Stomach (tissue), 9 donors: ENCODE results near the gene IRAK3. TPM values are rescaled to one million over a fixed set of nuclear protein-coding genes. Genes with fewer than 3 reads are reported as not detected.
A peak's percentile ranks its signal among the peaks of the same experiment; 100 is the strongest.

Source experiments
- DNase-seq, 2 donors: peaks; one replicate each; pipeline versions ENCODE4 v3.0.0 to v3.0.0-alpha.2; 2013 to 2019
- H3K27ac ChIP-seq, 5 donors: fragments of 200-600 bp in 4 of 5; sonication (generic) in 4 of 5; one replicate each; pipeline ENCODE4 v1.5.1; 2013 to 2019; ENCODE audit warnings: mild to moderate bottlenecking in 1 of 5, moderate library complexity in 1 of 5
- H3K27me3 ChIP-seq, 3 donors: fragments of 200-600 bp; sonication (generic); one replicate each; pipeline ENCODE4 v1.5.1; 2017 to 2019; ENCODE audit warnings: mixed run types in 1 of 3
- H3K36me3 ChIP-seq, 4 donors: fragments of 200-600 bp; sonication (generic); 1 replicate in 3 of 4; 2 replicates in 1 of 4; pipeline ENCODE4 v1.5.1; 2016 to 2019
- H3K4me1 ChIP-seq, 4 donors: fragments of 200-600 bp; sonication (generic); one replicate each; pipeline ENCODE4 v1.5.1; 2016 to 2019
- H3K4me3 ChIP-seq, 4 donors: fragments of 200-600 bp; sonication (generic) in 3 of 4; one replicate each; pipeline ENCODE4 v1.5.1; 2016 to 2019; ENCODE audit warnings: mild to moderate bottlenecking in 1 of 4
- H3K9me3 ChIP-seq, 4 donors: fragments of 200-600 bp; sonication (generic); one replicate each; pipeline ENCODE4 v1.5.1; 2016 to 2019
- EP300 ChIP-seq: sonication (generic); formaldehyde crosslinking; IDR thresholded peaks from one replicate; pipeline ENCODE4 v1.6.1; 2017; ENCODE audit warnings: antibody characterized with exemption
- POLR2A ChIP-seq, 4 donors: fragments of 450-650 bp; IDR thresholded peaks; one replicate each; pipeline ENCODE4 v1.6.1; 2016; ENCODE audit warnings: antibody characterized with exemption in 4 of 4, control low read depth in 2 of 4, mild to moderate bottlenecking in 1 of 4, moderate library complexity in 1 of 4
- POLR2AphosphoS5 ChIP-seq, 3 donors: sonication (generic); formaldehyde crosslinking; IDR thresholded peaks; one replicate each; pipeline ENCODE4 v1.6.1; 2016; ENCODE audit warnings: antibody characterized with exemption in 3 of 3
- WGBS, 5 donors: extraction: QIAGEN DNeasy Blood & Tissue Kit in 3 of 5; methylation state at CpG; one replicate each; pipeline versions ENCODE4 v1.1.5 to v1.1.7; 2013 to 2018; 5-methylcytosine and 5-hydroxymethylcytosine counted together
- intact Hi-C: fragments of 100-400 bp; cut with DNase I; formaldehyde crosslinking; loops from one replicate; pipeline ENCODE4 v1.15.1; 2023; ENCODE audit warnings: low total_unique reads
- polyA plus RNA-seq, 3 donors: library from polyadenylated mRNA; stranded (reverse); fragments of 200-250 nt; gene quantifications; one replicate each; pipeline ENCODE4 v1.2.3, GENCODE V29; 2013
- total RNA-seq, 5 donors: library from RNA; depleted of rRNA; stranded (reverse); fragments of >200 nt; gene quantifications; one replicate each; pipeline versions ENCODE4 v1.1.0 to v1.2.3, GENCODE V29; 2014 to 2016
- TF ChIP-seq, protein P1 (sequence below), 7 experiments: fragments of 450-650 bp in 4 of 7; fragments of 200-600 bp in 3 of 7; sonication (generic) in 3 of 7; IDR thresholded peaks; one replicate each; pipeline ENCODE4 v1.5.1; 2016 to 2019; ENCODE audit warnings: antibody characterized with exemption in 7 of 7, control low read depth in 2 of 7, mild to moderate bottlenecking in 1 of 7
- donor health status: healthy with polysubstance abuse.
- donor health status: Bipolar disorder and iron deficiency.
- donor health status: healthy.

Gene IRAK3
- total and polyA plus RNA-seq, 8 donors = 1.4 to 38.2 (median 4.5) TPM

GRCh38 chr12:66159123-66159522 lies 29.9 kb upstream of the IRAK3 start:
- Histone ChIP-seq H3K4me1 (peaks cover 0 to 80% (median 22%) of the 10 kb centered on the region in 4 donors), H3K9me3 (no peaks in the 10 kb centered on the region), H3K27me3 (no peaks in the 10 kb centered on the region), H3K36me3 (peaks cover 0 to 29% (median 26%) of the 10 kb centered on the region in 4 donors), H3K27ac (no peak overlapping the region), H3K4me3 (no peak overlapping the region)
- TF ChIP-seq POLR2A (IDR thresholded peaks at IDR 0.05) (no peak), POLR2AphosphoS5 (IDR thresholded peaks at IDR 0.05) (no peak), EP300 (no peak)
- TF ChIP-seq, protein P1, sequence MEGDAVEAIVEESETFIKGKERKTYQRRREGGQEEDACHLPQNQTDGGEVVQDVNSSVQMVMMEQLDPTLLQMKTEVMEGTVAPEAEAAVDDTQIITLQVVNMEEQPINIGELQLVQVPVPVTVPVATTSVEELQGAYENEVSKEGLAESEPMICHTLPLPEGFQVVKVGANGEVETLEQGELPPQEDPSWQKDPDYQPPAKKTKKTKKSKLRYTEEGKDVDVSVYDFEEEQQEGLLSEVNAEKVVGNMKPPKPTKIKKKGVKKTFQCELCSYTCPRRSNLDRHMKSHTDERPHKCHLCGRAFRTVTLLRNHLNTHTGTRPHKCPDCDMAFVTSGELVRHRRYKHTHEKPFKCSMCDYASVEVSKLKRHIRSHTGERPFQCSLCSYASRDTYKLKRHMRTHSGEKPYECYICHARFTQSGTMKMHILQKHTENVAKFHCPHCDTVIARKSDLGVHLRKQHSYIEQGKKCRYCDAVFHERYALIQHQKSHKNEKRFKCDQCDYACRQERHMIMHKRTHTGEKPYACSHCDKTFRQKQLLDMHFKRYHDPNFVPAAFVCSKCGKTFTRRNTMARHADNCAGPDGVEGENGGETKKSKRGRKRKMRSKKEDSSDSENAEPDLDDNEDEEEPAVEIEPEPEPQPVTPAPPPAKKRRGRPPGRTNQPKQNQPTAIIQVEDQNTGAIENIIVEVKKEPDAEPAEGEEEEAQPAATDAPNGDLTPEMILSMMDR (IDR thresholded peaks at IDR 0.05) = no peak
- no peak for DNase-seq
- intact Hi-C loops = no loop called here

GRCh38 chr12:66160704-66161103 lies 28.3 kb upstream of the IRAK3 start:
- peaks cover 0 to 69% (median 17%) of the 10 kb centered on the region in 4 donors for H3K4me1 ChIP-seq
- WGBS, 5 donors = 90 to 97% (median 95%) methylated on average over 23 to 28 of the region's 28 CpGs
- intact Hi-C loops = no loop called here
- no peaks in the 10 kb centered on the region for H3K27me3 ChIP-seq
- H3K9me3 ChIP-seq = no peaks in the 10 kb centered on the region
- no peak for DNase-seq
- no peak overlapping the region for H3K27ac ChIP-seq
- H3K36me3 ChIP-seq = peaks cover 0 to 29% (median 26%) of the 10 kb centered on the region in 4 donors
- TF ChIP-seq, protein P1 (IDR thresholded peaks at IDR 0.05) = no peak
- TF ChIP-seq EP300 = no peak
- no peak for TF ChIP-seq POLR2A (IDR thresholded peaks at IDR 0.05)
- TF ChIP-seq POLR2AphosphoS5 (IDR thresholded peaks at IDR 0.05) = no peak
- no peak overlapping the region for H3K4me3 ChIP-seq

DNA sequence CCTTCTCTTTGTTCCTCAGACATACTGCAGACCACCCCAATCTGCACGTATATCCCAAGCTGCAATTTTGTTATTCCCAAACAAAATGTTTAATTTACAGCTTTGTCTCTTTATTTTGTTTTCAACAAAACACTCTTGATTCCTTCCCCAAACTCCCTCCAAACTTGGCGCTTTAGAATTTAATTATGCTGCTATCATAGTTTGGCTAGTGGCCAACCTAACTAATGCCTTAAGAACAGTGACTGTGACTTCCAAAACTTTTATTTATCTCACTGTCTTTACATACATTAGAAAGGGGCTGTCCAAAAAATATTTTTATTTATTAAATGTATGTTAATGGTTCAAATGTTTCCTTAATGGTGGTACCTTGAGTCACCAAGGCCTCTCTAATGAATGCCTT lies 26.3 kb upstream of the IRAK3 start:
- H3K27me3 ChIP-seq = no peaks in the 10 kb centered on the region
- intact Hi-C loops = no loop called here
- peak overlapping the region in 1 of 5 donors; percentile 57 for H3K27ac ChIP-seq
- no peaks in the 10 kb centered on the region for H3K9me3 ChIP-seq
- 51 to 76% (median 71%) methylated on average over 2 of the region's 2 CpGs for WGBS, 5 donors
- peaks cover 0 to 29% (median 26%) of the 10 kb centered on the region in 4 donors for H3K36me3 ChIP-seq
- peaks cover 5 to 63% (median 24%) of the 10 kb centered on the region in 4 donors for H3K4me1 ChIP-seq
- no peak for DNase-seq
- H3K4me3 ChIP-seq = no peak overlapping the region
- TF ChIP-seq EP300 = no peak
- TF ChIP-seq, protein P1 (IDR thresholded peaks at IDR 0.05) = no peak
- TF ChIP-seq POLR2A (IDR thresholded peaks at IDR 0.05) = no peak
- TF ChIP-seq POLR2AphosphoS5 (IDR thresholded peaks at IDR 0.05) = no peak

GRCh38 chr12:66163289-66163688 lies 25.7 kb upstream of the IRAK3 start:
- Histone ChIP-seq H3K27ac (peak overlapping the region in 1 of 5 donors; percentile 57), H3K9me3 (no peaks in the 10 kb centered on the region), H3K27me3 (no peaks in the 10 kb centered on the region), H3K36me3 (peaks cover 0 to 29% (median 26%) of the 10 kb centered on the region in 4 donors), H3K4me3 (no peak overlapping the region), H3K4me1 (peaks cover 11 to 65% (median 30%) of the 10 kb centered on the region in 4 donors)
- WGBS, 5 donors = 65 to 76% (median 72%) methylated on average over 4 of the region's 4 CpGs
- intact Hi-C loops = no loop called here
- TF ChIP-seq POLR2A (IDR thresholded peaks at IDR 0.05) (no peak), POLR2AphosphoS5 (IDR thresholded peaks at IDR 0.05) (no peak), EP300 (no peak)
- TF ChIP-seq, protein P1 (IDR thresholded peaks at IDR 0.05) = no peak
- DNase-seq = no peak
